ENCODE results near the gene TTC24.
A peak's percentile ranks its signal among the peaks of the same experiment; 100 is the strongest.
"Not testable (repeated sequence)": the region's sequence is repeated elsewhere in the genome, so short reads cannot be mapped to it uniquely, and the experiment has no call there.

TTC24 gene

DNA sequence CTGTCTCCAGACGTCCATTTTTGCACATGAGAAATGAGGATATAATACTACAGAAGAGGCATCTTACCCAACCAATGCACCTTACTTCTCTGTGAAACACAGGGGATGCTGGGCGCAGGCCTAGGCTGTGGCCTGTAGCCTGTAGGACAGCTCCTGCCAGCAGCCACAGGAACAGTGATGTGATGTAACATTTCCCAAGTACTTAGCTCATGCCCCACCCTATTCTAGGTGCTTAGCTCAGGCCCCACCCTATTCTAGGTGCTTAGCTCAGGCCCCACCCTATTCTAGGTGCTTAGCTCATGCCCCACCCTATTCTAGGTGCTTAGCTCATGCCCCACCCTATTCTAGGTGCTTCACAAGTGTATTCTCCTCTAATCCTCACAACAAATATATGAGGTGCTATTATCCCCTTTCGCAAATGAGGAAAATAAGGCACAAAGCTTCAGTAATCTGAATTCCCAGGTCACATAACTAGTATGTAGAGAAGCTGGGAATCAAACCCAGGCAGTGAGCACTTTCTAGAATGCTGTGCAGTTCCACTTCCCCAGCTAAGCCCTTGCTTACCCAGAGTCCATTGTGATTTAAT, 7.5 kb downstream of the TTC24 start:
- H3K36me3 Mint-ChIP-seq (ENCODE audit: low read depth): no peaks in the 10 kb centered on the region
- no peak overlapping the region for H3K4me3 Mint-ChIP-seq
- H3K9me3 Mint-ChIP-seq: no peaks in the 10 kb centered on the region
- peaks cover 15% of the 10 kb centered on the region for H3K4me1 Mint-ChIP-seq (ENCODE audit: low read depth)
- H3K27me3 Mint-ChIP-seq (ENCODE audit: low read depth): no peaks in the 10 kb centered on the region
- H3K27ac Mint-ChIP-seq: no peak overlapping the region

DNA sequence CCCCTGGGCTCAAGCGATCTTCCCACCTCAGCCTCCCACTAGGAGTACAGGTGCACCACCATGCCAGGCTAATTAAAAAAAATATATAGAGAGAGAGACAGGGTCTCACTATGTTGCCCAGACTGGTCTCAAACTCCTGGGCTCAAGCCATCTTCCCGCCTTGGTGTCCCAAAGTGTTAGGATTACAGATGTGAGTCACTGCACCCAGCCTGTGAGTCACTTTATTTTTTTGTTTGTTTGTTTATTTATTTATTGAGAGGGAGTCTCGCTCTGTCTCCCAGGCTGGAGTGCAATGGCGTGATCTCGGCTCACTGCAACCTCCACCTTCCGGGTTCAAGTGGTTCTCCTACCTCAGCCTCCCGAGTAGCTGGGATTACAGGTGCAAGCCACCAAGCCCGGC, 8.4 kb downstream of the TTC24 start:
- not testable (repeated sequence) for H3K9me3 Mint-ChIP-seq; H3K27me3 Mint-ChIP-seq (ENCODE audit: low read depth); H3K4me3 Mint-ChIP-seq; H3K36me3 Mint-ChIP-seq (ENCODE audit: low read depth); H3K27ac Mint-ChIP-seq
- H3K4me1 Mint-ChIP-seq (ENCODE audit: low read depth): peaks cover 14% of the 10 kb centered on the region

DNA sequence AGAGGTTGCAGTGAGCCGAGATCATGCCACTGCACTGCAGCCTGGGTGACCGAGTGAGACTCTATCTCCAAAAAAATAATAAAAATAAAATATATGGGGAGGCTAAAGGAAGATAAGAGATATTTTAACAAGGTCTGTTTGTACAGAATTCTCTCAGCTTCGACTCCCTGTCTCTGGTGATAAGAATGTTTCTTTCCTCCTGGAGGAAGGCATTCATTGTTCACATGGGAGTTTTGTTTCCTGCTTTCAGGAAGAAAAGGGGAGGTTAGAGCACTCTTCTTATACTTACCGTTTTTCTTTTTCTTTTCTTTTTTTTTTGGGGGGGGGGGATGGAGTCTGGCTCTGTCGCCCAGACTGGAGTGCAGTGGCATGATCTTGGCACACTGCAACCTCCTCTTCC, 10.0 kb downstream of the TTC24 start:
- no peak overlapping the region for H3K27ac Mint-ChIP-seq
- no peaks in the 10 kb centered on the region for H3K9me3 Mint-ChIP-seq
- peaks cover 12% of the 10 kb centered on the region for H3K4me1 Mint-ChIP-seq (ENCODE audit: low read depth)
- peaks cover 3% of the 10 kb centered on the region for H3K36me3 Mint-ChIP-seq (ENCODE audit: low read depth)
- H3K27me3 Mint-ChIP-seq (ENCODE audit: low read depth): no peaks in the 10 kb centered on the region
- no peak overlapping the region for H3K4me3 Mint-ChIP-seq

DNA sequence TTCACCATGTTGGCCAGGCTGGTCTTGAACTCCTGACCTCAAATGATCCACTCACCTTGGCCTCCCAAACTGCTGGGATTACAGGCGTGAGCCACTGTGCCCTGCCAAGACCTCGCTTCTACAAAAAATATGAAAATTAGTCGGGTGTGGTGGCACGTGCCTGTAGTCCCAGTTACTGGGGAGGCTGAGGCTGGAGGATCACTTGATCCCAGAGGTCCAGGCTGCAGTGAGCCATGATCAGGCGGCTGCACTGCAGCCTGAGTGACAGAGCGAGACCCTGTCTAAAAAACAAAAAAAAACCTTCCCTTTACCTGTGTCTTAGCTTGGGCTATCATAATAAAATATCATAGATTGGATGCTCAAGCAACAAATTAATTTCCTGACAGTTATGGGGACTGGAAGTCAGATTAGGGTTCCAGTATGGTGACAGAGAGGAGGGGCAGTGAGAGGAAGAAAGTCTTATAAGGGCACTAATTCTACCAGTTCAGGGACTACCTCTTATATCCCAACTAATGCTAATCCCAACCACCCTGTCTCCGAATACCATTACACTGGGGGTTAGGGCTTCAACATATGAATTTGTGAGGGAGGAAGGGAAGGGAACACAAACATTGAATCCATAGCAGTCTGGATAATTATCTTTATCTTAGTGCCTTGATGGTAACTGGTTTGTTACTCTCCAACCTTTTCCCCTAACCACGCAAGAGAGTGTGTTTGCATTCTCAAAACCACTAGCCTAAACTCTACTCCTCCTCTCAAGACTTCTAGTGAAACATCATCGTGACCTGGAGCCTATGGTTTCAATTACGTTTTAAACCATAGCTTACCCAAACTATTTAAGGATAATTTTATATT, 11.0 kb downstream of the TTC24 start:
- no peaks in the 10 kb centered on the region for H3K27me3 Mint-ChIP-seq (ENCODE audit: low read depth)
- H3K4me3 Mint-ChIP-seq: peak overlapping the region; percentile 71
- H3K4me1 Mint-ChIP-seq (ENCODE audit: low read depth): peaks cover 17% of the 10 kb centered on the region
- H3K9me3 Mint-ChIP-seq: no peaks in the 10 kb centered on the region
- no peak overlapping the region for H3K27ac Mint-ChIP-seq
- peaks cover 10% of the 10 kb centered on the region for H3K36me3 Mint-ChIP-seq (ENCODE audit: low read depth)

DNA sequence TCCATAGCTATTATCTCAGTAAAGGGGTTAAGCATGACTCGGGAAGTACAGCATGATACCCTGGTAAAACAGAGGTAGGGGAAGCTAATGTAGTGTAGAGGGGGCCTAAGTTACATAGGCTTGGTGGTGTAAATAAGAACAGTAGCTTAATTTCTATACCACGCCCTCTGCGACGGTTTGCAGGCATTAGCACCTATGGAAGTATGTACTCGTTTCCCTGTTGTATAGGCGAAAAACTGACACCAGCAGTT, 11.6 kb downstream of the TTC24 start:
- Mint-ChIP-seq H3K4me1 (ENCODE audit: low read depth) (peaks cover 17% of the 10 kb centered on the region), H3K27ac (peak overlapping the region; percentile 72), H3K4me3 (peak overlapping the region; percentile 71), H3K36me3 (ENCODE audit: low read depth) (peaks cover 15% of the 10 kb centered on the region), H3K27me3 (ENCODE audit: low read depth) (no peaks in the 10 kb centered on the region), H3K9me3 (no peaks in the 10 kb centered on the region)

DNA sequence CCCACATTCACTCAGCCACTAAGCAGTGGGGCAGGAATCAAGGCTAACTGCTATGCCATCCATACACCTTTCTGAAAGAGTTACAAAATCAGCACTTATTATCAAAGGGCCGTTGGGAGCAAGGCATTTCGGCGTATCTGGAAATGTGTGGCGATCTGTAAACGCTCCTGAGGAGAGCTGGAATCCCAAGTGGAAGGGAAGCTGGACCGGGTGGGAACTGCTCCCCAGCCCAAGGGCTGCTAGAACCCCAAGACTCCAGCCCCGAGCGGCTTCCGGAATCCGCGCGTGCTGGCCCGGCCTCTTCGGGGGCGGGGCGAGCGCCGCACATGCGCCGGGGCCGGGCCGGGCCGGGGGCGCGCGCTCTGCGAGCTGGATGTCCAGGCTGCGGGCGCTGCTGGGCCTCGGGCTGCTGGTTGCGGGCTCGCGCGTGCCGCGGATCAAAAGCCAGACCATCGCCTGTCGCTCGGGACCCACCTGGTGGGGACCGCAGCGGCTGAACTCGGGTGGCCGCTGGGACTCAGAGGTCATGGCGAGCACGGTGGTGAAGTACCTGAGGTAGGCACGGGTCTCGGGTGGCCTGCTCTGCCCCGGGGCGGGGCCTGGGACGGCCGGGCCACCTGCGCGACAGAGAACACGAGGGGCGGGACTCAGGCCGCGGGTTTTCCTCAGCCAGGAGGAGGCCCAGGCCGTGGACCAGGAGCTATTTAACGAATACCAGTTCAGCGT, 12.1 kb downstream of the TTC24 start, which contains the start of gene NAXE:
TSS of gene NAXE (plus strand) at position 345 of the 726 bp plus-strand sequence. CDS start at position 374, 29 bp downstream.
- peaks cover 17% of the 10 kb centered on the region for H3K4me1 Mint-ChIP-seq (ENCODE audit: low read depth)
- no peaks in the 10 kb centered on the region for H3K9me3 Mint-ChIP-seq
- H3K4me3 Mint-ChIP-seq: peak within 1 kb of the TSS; percentile 71
- peak within 1 kb of the TSS; percentile 72 for H3K27ac Mint-ChIP-seq
- no peaks in the 10 kb centered on the region for H3K27me3 Mint-ChIP-seq (ENCODE audit: low read depth)
- H3K36me3 Mint-ChIP-seq (ENCODE audit: low read depth): peaks cover 18% of the 10 kb centered on the region

DNA sequence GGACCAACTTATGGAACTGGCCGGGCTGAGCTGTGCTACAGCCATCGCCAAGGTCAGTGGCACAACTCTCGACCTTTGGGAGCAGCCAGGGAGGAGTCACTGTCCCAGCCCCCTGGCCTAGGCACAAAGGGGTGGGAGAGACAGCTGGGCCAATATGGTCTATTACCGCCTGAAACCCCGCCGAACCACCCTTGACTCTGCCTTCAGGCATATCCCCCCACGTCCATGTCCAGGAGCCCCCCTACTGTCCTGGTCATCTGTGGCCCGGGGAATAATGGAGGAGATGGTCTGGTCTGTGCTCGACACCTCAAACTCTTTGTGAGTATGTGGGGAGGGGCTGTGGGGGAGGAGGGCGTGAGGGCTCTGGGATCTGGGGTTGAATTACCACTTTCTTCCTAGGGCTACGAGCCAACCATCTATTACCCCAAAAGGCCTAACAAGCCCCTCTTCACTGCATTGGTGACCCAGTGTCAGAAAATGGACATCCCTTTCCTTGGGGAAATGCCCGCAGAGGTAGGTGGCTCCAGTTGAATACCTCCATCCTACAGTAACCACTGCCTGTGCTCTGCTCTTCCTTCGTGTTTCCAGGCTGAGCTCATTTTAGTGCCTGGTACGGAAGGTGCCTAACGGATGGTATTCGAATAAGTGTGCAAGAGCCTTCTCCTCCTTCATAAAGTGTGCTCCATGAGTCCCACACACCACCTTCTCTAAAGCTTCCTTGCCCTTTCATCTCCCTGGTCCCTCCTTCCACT, 12.8 kb downstream of the TTC24 start:
- peak overlapping the region; percentile 9 for H3K27ac Mint-ChIP-seq
- H3K4me3 Mint-ChIP-seq: peak overlapping the region; percentile 56
- peaks cover 25% of the 10 kb centered on the region for H3K36me3 Mint-ChIP-seq (ENCODE audit: low read depth)
- H3K9me3 Mint-ChIP-seq: no peaks in the 10 kb centered on the region
- H3K27me3 Mint-ChIP-seq (ENCODE audit: low read depth): no peaks in the 10 kb centered on the region
- peaks cover 17% of the 10 kb centered on the region for H3K4me1 Mint-ChIP-seq (ENCODE audit: low read depth)

DNA sequence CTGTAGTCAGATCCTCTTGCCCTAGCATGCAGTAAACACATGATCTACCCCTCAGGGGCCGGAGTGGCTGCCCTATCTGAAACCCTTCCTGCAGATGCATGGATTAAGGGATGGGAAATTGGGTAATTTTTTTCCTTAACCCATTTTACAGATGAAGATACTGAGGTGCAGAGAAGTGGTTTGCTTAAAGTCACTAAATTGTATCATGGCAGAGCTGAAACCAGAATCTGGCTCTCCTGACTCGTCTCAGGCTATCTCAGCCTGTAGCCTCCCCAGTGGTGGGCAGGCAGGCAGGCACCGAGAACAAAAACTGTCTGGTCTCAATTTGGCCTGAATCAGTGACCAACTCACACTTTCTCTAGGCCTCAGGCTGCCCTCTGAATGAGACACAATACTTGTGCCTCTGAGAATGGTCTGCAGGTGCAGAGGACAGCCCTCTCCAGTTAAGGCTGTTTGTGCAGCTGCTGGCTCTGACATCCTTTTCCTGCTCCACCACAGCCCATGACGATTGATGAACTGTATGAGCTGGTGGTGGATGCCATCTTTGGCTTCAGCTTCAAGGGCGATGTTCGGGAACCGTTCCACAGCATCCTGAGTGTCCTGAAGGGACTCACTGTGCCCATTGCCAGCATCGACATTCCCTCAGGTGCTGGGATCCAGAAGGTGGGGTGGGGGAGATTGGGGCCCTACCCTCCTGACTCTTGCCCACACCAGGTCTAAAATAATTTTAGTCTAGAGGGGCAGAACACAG, 13.6 kb downstream of the TTC24 start:
- H3K4me3 Mint-ChIP-seq: peak overlapping the region; percentile 56
- H3K9me3 Mint-ChIP-seq: no peaks in the 10 kb centered on the region
- no peaks in the 10 kb centered on the region for H3K27me3 Mint-ChIP-seq (ENCODE audit: low read depth)
- H3K4me1 Mint-ChIP-seq (ENCODE audit: low read depth): peaks cover 17% of the 10 kb centered on the region
- H3K36me3 Mint-ChIP-seq (ENCODE audit: low read depth): peaks cover 26% of the 10 kb centered on the region
- peak overlapping the region; percentile 9 for H3K27ac Mint-ChIP-seq

DNA sequence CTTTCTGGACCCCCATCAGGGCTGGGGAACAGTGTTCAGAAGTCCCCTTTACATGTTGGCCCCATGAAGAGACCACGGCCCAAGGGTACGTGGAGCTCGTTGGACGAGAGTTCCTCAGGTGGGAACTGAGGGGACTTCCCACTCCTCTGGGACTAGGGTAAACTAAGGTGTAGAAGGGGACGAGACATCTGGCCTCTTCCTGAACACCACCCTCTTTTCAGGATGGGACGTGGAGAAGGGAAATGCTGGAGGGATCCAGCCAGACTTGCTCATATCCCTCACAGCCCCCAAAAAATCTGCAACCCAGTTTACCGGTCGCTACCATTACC, 14.1 kb downstream of the TTC24 start:
- no peak overlapping the region for H3K4me3 Mint-ChIP-seq
- H3K4me1 Mint-ChIP-seq (ENCODE audit: low read depth): peaks cover 17% of the 10 kb centered on the region
- peaks cover 30% of the 10 kb centered on the region for H3K36me3 Mint-ChIP-seq (ENCODE audit: low read depth)
- no peak overlapping the region for H3K27ac Mint-ChIP-seq
- H3K27me3 Mint-ChIP-seq (ENCODE audit: low read depth): no peaks in the 10 kb centered on the region
- no peaks in the 10 kb centered on the region for H3K9me3 Mint-ChIP-seq

DNA sequence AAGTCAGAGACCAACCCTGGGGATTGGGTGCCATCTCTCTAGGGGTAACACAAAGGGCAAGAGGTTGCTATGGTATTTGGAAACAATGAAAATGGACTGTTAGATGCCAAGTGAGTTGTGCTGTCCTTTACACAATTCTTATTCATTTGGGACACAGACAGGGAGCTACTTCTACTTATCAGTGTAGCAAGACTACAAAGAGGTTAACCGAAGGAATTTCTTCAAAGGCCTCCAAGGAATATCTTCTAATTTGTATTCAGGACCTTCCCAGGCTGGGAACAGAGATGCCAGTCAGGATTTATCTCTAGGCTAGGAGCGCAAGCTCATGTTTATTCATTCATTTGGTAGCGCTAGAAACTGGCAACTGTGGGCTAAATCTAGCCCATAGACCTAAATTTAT, 14.7 kb downstream of the TTC24 start:
- H3K4me1 Mint-ChIP-seq (ENCODE audit: low read depth): peaks cover 23% of the 10 kb centered on the region
- H3K9me3 Mint-ChIP-seq: no peaks in the 10 kb centered on the region
- no peaks in the 10 kb centered on the region for H3K27me3 Mint-ChIP-seq (ENCODE audit: low read depth)
- no peak overlapping the region for H3K4me3 Mint-ChIP-seq
- no peak overlapping the region for H3K27ac Mint-ChIP-seq
- peaks cover 33% of the 10 kb centered on the region for H3K36me3 Mint-ChIP-seq (ENCODE audit: low read depth)

DNA sequence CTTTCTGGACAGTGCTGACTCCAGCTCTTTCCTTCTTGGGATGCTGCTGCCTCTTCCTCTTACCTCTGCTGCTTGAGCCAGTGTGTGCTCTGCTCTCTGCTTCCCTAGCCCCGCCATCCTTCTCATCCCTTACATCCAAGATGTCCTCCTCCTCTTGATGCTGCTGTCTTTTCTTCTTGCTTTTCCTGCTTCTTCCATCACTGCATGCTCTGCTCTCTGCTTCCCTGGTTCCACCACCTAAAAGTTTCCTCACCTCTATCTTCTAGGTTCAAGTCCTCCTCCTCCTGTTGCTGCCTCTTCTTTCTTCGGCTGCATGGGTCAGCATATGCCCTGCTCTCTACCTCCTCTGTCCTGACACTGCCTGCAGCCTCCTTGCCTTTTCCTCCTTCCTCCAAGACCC, 15.5 kb downstream of the TTC24 start:
- no peaks in the 10 kb centered on the region for H3K27me3 Mint-ChIP-seq (ENCODE audit: low read depth)
- peaks cover 33% of the 10 kb centered on the region for H3K36me3 Mint-ChIP-seq (ENCODE audit: low read depth)
- H3K27ac Mint-ChIP-seq: peak overlapping the region; percentile 66
- H3K4me3 Mint-ChIP-seq: no peak overlapping the region
- H3K9me3 Mint-ChIP-seq: no peaks in the 10 kb centered on the region
- H3K4me1 Mint-ChIP-seq (ENCODE audit: low read depth): peaks cover 24% of the 10 kb centered on the region

DNA sequence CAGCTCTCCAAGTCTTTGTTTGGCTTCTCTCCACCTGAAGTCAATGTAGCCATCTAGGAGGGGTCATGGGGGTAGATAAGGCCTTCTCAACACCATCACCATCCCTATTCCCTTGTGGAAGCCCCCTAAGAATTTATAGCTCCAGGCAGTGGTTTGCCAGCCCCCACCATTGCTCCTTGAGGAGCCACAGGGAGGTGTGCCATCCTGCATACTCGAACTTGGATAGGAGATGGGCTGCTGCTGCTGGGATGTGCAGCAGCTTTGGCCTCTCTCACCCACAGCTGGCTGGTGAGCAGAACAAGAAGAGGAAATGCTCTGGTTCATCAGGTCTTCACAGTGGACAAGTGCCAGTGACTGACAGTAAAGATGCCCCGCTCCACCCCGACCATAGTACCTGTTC, 16.9 kb downstream of the TTC24 start:
- Mint-ChIP-seq H3K4me1 (ENCODE audit: low read depth) (peaks cover 23% of the 10 kb centered on the region), H3K4me3 (no peak overlapping the region), H3K27me3 (ENCODE audit: low read depth) (no peaks in the 10 kb centered on the region), H3K36me3 (ENCODE audit: low read depth) (peaks cover 34% of the 10 kb centered on the region), H3K27ac (no peak overlapping the region), H3K9me3 (no peaks in the 10 kb centered on the region)

DNA sequence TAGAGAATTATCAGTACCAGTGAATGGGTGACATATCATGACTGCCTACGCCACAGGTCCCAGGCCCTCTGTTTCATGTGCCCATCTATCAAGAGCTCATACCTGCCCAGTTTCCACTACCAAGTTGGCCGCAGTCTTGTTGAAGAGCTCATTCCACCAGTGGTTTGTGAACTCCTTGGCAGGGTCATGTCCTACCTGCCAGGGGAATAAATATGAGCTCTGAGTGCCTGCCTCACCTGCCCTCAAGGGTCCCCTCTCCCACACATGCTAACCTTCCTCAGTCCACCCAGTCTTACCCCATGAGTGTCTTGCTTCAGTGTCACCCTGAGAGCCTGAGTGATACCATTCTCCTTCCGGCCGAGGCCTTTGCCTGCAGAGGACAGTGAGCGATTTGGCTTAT, 18.6 kb downstream of the TTC24 start:
- peaks cover 34% of the 10 kb centered on the region for H3K36me3 Mint-ChIP-seq (ENCODE audit: low read depth)
- no peak overlapping the region for H3K4me3 Mint-ChIP-seq
- H3K27ac Mint-ChIP-seq: peak overlapping the region; percentile 11
- H3K27me3 Mint-ChIP-seq (ENCODE audit: low read depth): no peaks in the 10 kb centered on the region
- H3K4me1 Mint-ChIP-seq (ENCODE audit: low read depth): peaks cover 25% of the 10 kb centered on the region
- no peaks in the 10 kb centered on the region for H3K9me3 Mint-ChIP-seq

Data from T-helper 1 cell treated with Interleukin-12 subunit alpha and Interleukin-12 subunit beta and Interleukin-4 antibody, amounts not matched to agents 30 μg/mL and 1 μg/mL, for 36 hours (primary cell).